Measurements from ENCODE around the gene SYNPR.

DNA sequence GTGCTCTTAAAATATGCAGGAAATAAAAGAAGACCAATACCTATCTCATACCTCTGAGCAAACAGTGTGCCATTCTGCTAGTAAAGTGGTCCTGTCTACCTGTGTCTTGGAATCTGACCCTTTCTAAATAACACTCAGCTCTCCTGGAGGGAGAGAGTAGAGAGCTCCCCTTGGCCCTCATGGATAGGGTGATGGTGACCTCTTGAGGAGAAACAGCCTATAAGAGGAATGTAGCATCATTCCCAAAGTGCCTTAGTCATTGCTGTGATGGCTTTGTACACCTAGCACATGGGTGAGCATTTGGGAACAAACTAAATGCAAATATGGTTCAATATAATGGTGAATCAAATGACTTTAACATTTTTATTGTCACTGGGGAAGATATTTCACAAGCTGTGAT, 384.4 kb downstream of the SYNPR start:
- TF ChIP-seq, protein P1, sequence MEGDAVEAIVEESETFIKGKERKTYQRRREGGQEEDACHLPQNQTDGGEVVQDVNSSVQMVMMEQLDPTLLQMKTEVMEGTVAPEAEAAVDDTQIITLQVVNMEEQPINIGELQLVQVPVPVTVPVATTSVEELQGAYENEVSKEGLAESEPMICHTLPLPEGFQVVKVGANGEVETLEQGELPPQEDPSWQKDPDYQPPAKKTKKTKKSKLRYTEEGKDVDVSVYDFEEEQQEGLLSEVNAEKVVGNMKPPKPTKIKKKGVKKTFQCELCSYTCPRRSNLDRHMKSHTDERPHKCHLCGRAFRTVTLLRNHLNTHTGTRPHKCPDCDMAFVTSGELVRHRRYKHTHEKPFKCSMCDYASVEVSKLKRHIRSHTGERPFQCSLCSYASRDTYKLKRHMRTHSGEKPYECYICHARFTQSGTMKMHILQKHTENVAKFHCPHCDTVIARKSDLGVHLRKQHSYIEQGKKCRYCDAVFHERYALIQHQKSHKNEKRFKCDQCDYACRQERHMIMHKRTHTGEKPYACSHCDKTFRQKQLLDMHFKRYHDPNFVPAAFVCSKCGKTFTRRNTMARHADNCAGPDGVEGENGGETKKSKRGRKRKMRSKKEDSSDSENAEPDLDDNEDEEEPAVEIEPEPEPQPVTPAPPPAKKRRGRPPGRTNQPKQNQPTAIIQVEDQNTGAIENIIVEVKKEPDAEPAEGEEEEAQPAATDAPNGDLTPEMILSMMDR (IDR thresholded peaks at IDR 0.05), result no peak
- no peak for TF ChIP-seq POLR2A (IDR thresholded peaks at IDR 0.05)

All from heart left ventricle (tissue), 13 donors.